Pancreas (tissue), 10 donors: ENCODE results near the gene SHROOM3. TPM values are rescaled to one million over a fixed set of nuclear protein-coding genes. Genes with fewer than 3 reads are reported as not detected.

Source experiments
- ATAC-seq, 4 donors: fragments of 200-7000 bp; cut with Tn5 transposase; one replicate each; pipeline versions ENCODE4 v1.8.0 to v1.9.1; 2020; ENCODE audit warnings: mild to moderate bottlenecking in 4 of 4, moderate library complexity in 4 of 4
- DNase-seq, 6 donors: peaks; one replicate each; pipeline ENCODE4 v3.0.0-alpha.2; 2020
- FAIRE-seq: peaks from 2 replicates; lab custom pipeline; 2012; peaks lifted over from hg19 to GRCh38; lab: Jason Lieb, UNC
- H3K27ac ChIP-seq, 4 donors: fragments of 200-600 bp; sonication (generic); 1 replicate in 3 of 4; 2 replicates in 1 of 4; pipeline versions ENCODE4 v1.5.0 to v1.8.0; 2020
- H3K27me3 ChIP-seq, 4 donors: fragments of 200-600 bp; one replicate each; pipeline ENCODE4 v1.8.0; 2021
- H3K36me3 ChIP-seq, 3 donors: fragments of 200-600 bp; sonication (generic) in 1 of 3; one replicate each; pipeline versions ENCODE4 v1.5.0 to v1.8.0; 2020 to 2021
- H3K4me1 ChIP-seq, 3 donors: fragments of 200-600 bp; one replicate each; pipeline ENCODE4 v1.8.0; 2021
- H3K4me3 ChIP-seq, 4 donors: fragments of 200-600 bp; sonication (generic) in 2 of 4; one replicate each; pipeline versions ENCODE4 v1.5.0 to v1.8.0; 2020 to 2021
- H3K9me3 ChIP-seq, 4 donors: fragments of 200-600 bp; one replicate each; pipeline ENCODE4 v1.8.0; 2021
- WGBS, 2 donors: extraction: QIAGEN DNeasy Blood & Tissue Kit; methylation state at CpG; one replicate each; pipeline ENCODE4 v1.1.7; 2013; 5-methylcytosine and 5-hydroxymethylcytosine counted together
- intact Hi-C, 3 donors: fragments of 100-400 bp; cut with DNase I; formaldehyde crosslinking; loops; one replicate each; pipeline versions ENCODE4 v1.11.1 to v1.14.2; 2022
- polyA plus RNA-seq, 2 donors: library from polyadenylated mRNA; stranded (reverse); fragments of 200-250 nt; gene quantifications; one replicate each; pipeline ENCODE4 v1.2.3, GENCODE V29; 2013
- total RNA-seq, 6 donors: library from RNA; stranded (reverse); fragmentation: NEBNext Ultra II Directional in 4 of 6; extraction: Animal tissue kit (Norgen Biotek cat#: 25700) in 4 of 6; gene quantifications; one replicate each; pipeline versions ENCODE4 v1.2.1 to v1.2.4, GENCODE V29; 2021 to 2023
- TF ChIP-seq, protein P1 (sequence below), 4 donors: fragments of 200-600 bp; sonication (generic) in 3 of 4; IDR thresholded peaks; one replicate each; pipeline versions ENCODE4 v1.5.0 to v1.8.0; 2021; ENCODE audit warnings: antibody characterized with exemption in 4 of 4
- donor health status: healthy with polysubstance abuse.
- donor health status: DM: no; HTN: no; CAD: no; lungs with moderate emphysema.
- donor health status: DM: no; HTN: no; CAD: no.
- donor health status: control.
- donor health status: control.
- donor health status: Bipolar disorder and iron deficiency.
- donor health status: DM: yes; HTN: yes; CAD: no.
- donor health status: DM: no; HTN: no; CAD: no.
- donor health status: DM: no; HTN: no; CAD: no.
- donor health status: DM: yes; HTN: yes; CAD: no.

The SHROOM3 gene
- total and polyA plus RNA-seq, 8 donors, result 6.2 to 43.5 (median 17.1) TPM

DNA sequence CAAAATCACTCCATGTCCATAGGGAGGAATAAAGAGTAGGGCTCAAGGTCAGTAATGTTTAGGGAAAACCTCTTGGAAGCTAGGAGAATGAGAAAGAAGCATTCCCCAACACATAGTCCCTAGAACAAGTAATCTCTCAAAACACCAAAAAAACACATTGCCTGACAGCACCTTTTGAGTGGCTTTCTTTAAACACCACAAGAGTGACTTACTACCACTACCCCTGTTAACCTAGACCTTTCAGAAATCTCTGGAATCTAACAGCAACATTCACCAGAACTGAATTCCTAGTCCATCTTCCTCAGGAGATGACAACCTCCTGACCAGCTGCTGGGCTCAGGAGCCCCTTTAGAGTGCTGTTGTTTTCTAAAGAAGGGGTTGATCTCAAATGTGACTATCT lies 320.7 kb downstream of the SHROOM3 start:
- FAIRE-seq (no peak), DNase-seq (no peak), ATAC-seq (no peak)
- H3K27ac ChIP-seq, result no peak overlapping the region
- no peaks in the 10 kb centered on the region for H3K9me3 ChIP-seq
- H3K36me3 ChIP-seq, result no peaks in the 10 kb centered on the region
- no peaks in the 10 kb centered on the region for H3K27me3 ChIP-seq
- intact Hi-C loops, result loop anchor here in 2 of 3 donors (2.0 to 10.0 kb wide), 3 partner anchors 247 to 311 kb away; no protein-coding TSS in a partner anchor
- TF ChIP-seq, protein P1, sequence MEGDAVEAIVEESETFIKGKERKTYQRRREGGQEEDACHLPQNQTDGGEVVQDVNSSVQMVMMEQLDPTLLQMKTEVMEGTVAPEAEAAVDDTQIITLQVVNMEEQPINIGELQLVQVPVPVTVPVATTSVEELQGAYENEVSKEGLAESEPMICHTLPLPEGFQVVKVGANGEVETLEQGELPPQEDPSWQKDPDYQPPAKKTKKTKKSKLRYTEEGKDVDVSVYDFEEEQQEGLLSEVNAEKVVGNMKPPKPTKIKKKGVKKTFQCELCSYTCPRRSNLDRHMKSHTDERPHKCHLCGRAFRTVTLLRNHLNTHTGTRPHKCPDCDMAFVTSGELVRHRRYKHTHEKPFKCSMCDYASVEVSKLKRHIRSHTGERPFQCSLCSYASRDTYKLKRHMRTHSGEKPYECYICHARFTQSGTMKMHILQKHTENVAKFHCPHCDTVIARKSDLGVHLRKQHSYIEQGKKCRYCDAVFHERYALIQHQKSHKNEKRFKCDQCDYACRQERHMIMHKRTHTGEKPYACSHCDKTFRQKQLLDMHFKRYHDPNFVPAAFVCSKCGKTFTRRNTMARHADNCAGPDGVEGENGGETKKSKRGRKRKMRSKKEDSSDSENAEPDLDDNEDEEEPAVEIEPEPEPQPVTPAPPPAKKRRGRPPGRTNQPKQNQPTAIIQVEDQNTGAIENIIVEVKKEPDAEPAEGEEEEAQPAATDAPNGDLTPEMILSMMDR (IDR thresholded peaks at IDR 0.05), result no peak
- H3K4me3 ChIP-seq, result no peak overlapping the region
- no peaks in the 10 kb centered on the region for H3K4me1 ChIP-seq

DNA sequence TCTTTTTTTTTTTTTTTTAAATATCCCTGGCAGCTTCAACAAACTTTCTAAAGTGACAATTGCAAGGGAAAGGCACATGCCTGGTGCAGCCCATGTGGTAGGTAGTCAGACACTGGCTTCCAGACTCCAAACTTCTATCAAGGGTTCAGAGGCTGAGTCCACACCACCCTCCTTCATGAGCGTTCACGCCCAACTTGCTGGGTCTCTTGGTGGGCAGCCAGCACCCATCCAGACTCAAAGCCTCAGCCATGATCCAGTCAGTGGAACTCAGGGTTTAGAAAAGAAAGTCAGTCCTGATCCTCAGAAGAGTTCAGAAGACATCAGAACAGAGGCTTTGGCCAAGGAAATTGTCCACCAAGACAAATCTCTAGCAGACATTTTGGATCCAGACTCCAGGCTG lies 321.4 kb downstream of the SHROOM3 start:
- no peak overlapping the region for H3K4me3 ChIP-seq
- H3K36me3 ChIP-seq, result peaks cover 0 to 3% (median 0%) of the 10 kb centered on the region in 3 donors
- no peaks in the 10 kb centered on the region for H3K9me3 ChIP-seq
- intact Hi-C loops, result loop anchor here in 2 of 3 donors (10.0 kb wide), 2 partner anchors 252 to 312 kb away; no protein-coding TSS in a partner anchor
- TF ChIP-seq, protein P1 (IDR thresholded peaks at IDR 0.05), result no peak
- ATAC-seq (no peak), DNase-seq (no peak), FAIRE-seq (no peak)
- no peak overlapping the region for H3K27ac ChIP-seq
- WGBS, 2 donors, result 91 to 100% methylated on average over 2 of the region's 2 CpGs
- no peaks in the 10 kb centered on the region for H3K4me1 ChIP-seq
- no peaks in the 10 kb centered on the region for H3K27me3 ChIP-seq

DNA sequence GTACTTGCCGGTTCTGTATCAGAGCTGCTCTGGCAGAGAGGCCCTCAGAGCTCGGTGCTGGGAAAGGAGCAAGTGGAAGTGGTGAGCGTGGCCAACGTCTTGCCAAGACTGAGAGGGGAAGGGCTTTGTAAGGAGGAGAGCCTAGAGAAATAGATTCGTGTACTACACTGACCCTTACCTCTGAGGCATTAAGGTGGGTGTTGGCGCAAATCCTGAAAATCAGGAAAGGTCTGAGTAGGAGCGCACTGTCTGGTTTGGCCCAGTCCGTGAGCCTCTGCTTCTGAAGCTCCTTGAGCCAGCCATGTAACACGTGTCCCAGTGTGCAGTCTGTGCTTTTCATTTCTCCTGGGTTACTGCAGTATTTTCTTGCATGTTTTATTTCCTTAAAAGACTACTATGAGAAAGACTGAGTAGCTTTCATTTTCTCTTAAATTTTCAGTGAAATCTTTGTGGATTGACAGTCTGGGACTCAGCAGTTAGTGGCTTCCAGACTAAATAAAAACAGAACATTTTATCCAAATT lies 322.4 kb downstream of the SHROOM3 start:
- no peak for FAIRE-seq
- intact Hi-C loops, result loop anchor here in 2 of 3 donors (10.0 kb wide), 2 partner anchors 253 to 313 kb away; no protein-coding TSS in a partner anchor
- TF ChIP-seq, protein P1 (IDR thresholded peaks at IDR 0.05), result no peak
- Histone ChIP-seq H3K9me3 (no peaks in the 10 kb centered on the region), H3K4me1 (no peaks in the 10 kb centered on the region), H3K4me3 (no peak overlapping the region), H3K27ac (no peak overlapping the region), H3K36me3 (peaks cover 0 to 6% (median 0%) of the 10 kb centered on the region in 3 donors), H3K27me3 (no peaks in the 10 kb centered on the region)
- peak in 1 of 4 donors; percentile 7 for ATAC-seq
- 78 to 86% methylated on average over 9 of the region's 9 CpGs for WGBS, 2 donors
- DNase-seq, result peak in 1 of 6 donors; percentile 27

DNA sequence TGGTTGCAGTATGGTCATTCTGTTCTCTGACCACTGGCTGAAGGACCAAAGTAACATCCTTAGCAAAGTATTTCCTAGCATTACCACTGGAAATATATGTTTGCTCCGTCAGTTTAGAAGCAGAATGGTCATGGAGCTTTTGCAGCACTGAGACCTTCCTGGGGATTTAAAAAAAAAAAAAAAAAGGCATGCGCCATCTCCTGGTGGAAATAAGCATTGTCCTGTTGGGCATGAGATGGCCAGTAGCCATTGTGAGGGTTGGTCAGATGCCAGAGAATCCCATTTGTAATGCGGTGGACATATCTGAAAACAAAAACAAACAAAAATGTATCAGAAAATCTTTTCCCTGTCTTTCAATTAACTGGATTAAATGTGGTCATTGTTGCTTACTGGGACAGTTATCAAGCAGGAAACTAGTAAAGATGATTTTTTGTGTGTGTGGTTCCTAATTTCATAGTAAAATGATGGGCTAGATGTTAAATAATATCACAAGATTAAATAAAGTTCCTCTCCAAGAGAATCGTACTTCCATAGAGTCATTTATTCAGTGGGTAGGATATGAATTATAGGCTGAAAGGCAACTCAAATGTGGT lies 323.4 kb downstream of the SHROOM3 start:
- no peaks in the 10 kb centered on the region for H3K9me3 ChIP-seq
- 10% methylated on average over 4 of the region's 4 CpGs for WGBS, 2 donors
- no peaks in the 10 kb centered on the region for H3K27me3 ChIP-seq
- DNase-seq (peak in 2 of 6 donors; percentile 18 to 48), FAIRE-seq (no peak), ATAC-seq (peak; percentile 75 to 90 (median 86))
- intact Hi-C loops, result loop anchor here in 2 of 3 donors (10.0 kb wide), 2 partner anchors 254 to 314 kb away; no protein-coding TSS in a partner anchor
- no peak overlapping the region for H3K27ac ChIP-seq
- TF ChIP-seq, protein P1 (IDR thresholded peaks at IDR 0.05), result peak; percentile 60 to 81 (median 70)
- peaks cover 0 to 6% (median 0%) of the 10 kb centered on the region in 3 donors for H3K36me3 ChIP-seq
- H3K4me3 ChIP-seq, result no peak overlapping the region
- no peaks in the 10 kb centered on the region for H3K4me1 ChIP-seq

DNA sequence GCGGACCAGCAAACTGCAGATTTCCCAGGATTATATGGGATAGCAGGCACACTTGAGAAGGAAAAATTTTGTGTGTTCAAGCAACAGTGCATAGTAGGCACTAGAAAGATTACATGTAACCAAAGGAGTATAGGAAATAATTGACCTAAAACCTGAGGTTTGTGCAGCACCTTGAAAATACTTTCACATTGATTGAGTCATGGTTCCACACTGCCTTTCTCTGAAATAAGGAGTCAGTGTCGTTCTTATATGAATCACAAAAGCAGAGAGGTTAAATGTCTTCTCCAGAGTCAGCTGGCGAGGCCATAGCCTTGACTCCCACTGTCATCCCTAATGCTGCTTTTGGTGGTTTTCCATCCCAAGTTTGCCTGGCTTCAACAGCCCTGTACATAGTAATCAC lies 324.0 kb downstream of the SHROOM3 start:
- FAIRE-seq, result no peak
- no peaks in the 10 kb centered on the region for H3K4me1 ChIP-seq
- peaks cover 0 to 6% (median 0%) of the 10 kb centered on the region in 3 donors for H3K36me3 ChIP-seq
- TF ChIP-seq, protein P1 (IDR thresholded peaks at IDR 0.05), result no peak
- intact Hi-C loops, result loop anchor here in 2 of 3 donors (10.0 kb wide), 2 partner anchors 254 to 314 kb away; no protein-coding TSS in a partner anchor
- no peak overlapping the region for H3K4me3 ChIP-seq
- DNase-seq, result no peak
- no peak for ATAC-seq
- no peak overlapping the region for H3K27ac ChIP-seq
- H3K27me3 ChIP-seq, result no peaks in the 10 kb centered on the region
- WGBS, 2 donors, result 76 to 82% methylated on average over 3 of the region's 3 CpGs
- H3K9me3 ChIP-seq, result no peaks in the 10 kb centered on the region
